ENCODE measurements around the gene FGFR2. TPM values are rescaled to one million over a fixed set of nuclear protein-coding genes. Genes with fewer than 3 reads are reported as not detected.

FGFR2 gene
- polyA plus RNA-seq, 1 donor from 2014 or later = 14.8 TPM

GRCh38 chr10:121566755-121567154 is 31.5 kb downstream of the FGFR2 start:
- no peaks in the 10 kb centered on the region for H3K36me3 ChIP-seq (ENCODE audit: insufficient read depth, low read length)
- no peaks in the 10 kb centered on the region for H3K79me2 ChIP-seq (replicated peaks; ENCODE audit: insufficient read depth, low read length)
- no peaks in the 10 kb centered on the region for H3F3A ChIP-seq (ENCODE audit: insufficient read depth, low read length, poor library complexity, severe bottlenecking)
- no peaks in the 10 kb centered on the region for H3K27me3 ChIP-seq (ENCODE audit: insufficient read depth, low read depth, low read length)
- TF ChIP-seq SMC3 (conservative IDR thresholded peaks at IDR 0.05; ENCODE audit: poor library complexity) (no peak), REST (IDR thresholded peaks at IDR 0.05; ENCODE audit: borderline replicate concordance) (no peak), POLR2AphosphoS5 (IDR thresholded peaks at IDR 0.05) (no peak), MXI1 (conservative IDR thresholded peaks at IDR 0.05; ENCODE audit: poor library complexity, severe bottlenecking) (no peak)
- no peaks in the 10 kb centered on the region for H4K20me1 ChIP-seq (ENCODE audit: insufficient read depth)
- no peak overlapping the region for H3K9ac ChIP-seq (ENCODE audit: low read length)
- H2AFZ ChIP-seq (ENCODE audit: low read depth, low read length) = no peak overlapping the region
- H3K4me2 ChIP-seq (ENCODE audit: low read length) = no peak overlapping the region
- H3K9me3 ChIP-seq (ENCODE audit: low read length) = no peaks in the 10 kb centered on the region
- no peak overlapping the region for H3K4me3 ChIP-seq (ENCODE audit: low read length)
- no peaks in the 10 kb centered on the region for H3K9me2 ChIP-seq (ENCODE audit: insufficient read depth, low read length)
- no peak overlapping the region for H3K27ac ChIP-seq (ENCODE audit: low read length)

GRCh38 chr10:121559326-121560026 is 38.8 kb downstream of the FGFR2 start:
- Histone ChIP-seq H3K27ac (ENCODE audit: low read length) (no peak overlapping the region), H3K9ac (ENCODE audit: low read length) (no peak overlapping the region), H3K36me3 (ENCODE audit: insufficient read depth, low read length) (no peaks in the 10 kb centered on the region), H3K4me3 (ENCODE audit: low read length) (no peak overlapping the region), H3F3A (ENCODE audit: insufficient read depth, low read length, poor library complexity, severe bottlenecking) (no peaks in the 10 kb centered on the region), H4K20me1 (ENCODE audit: insufficient read depth) (no peaks in the 10 kb centered on the region), H2AFZ (ENCODE audit: low read depth, low read length) (no peak overlapping the region), H3K79me2 (replicated peaks; ENCODE audit: insufficient read depth, low read length) (no peaks in the 10 kb centered on the region), H3K9me3 (ENCODE audit: low read length) (no peaks in the 10 kb centered on the region), H3K4me2 (ENCODE audit: low read length) (no peak overlapping the region), H3K27me3 (ENCODE audit: insufficient read depth, low read depth, low read length) (peaks cover 14% of the 10 kb centered on the region), H3K9me2 (ENCODE audit: insufficient read depth, low read length) (no peaks in the 10 kb centered on the region)
- TF ChIP-seq CTCF (IDR thresholded peaks at IDR 0.05; ENCODE audit: poor library complexity, severe bottlenecking) (no peak), EP300 (conservative IDR thresholded peaks at IDR 0.05; ENCODE audit: poor library complexity, severe bottlenecking) (no peak), TAF1 (IDR thresholded peaks at IDR 0.05; ENCODE audit: low read depth) (no peak), SMC3 (conservative IDR thresholded peaks at IDR 0.05; ENCODE audit: poor library complexity) (no peak), EZH2 (IDR thresholded peaks at IDR 0.05; ENCODE audit: borderline replicate concordance, insufficient read depth, low read length, poor library complexity, severe bottlenecking) (no peak)

GRCh38 chr10:121558238-121558637 is 40.0 kb downstream of the FGFR2 start:
- peaks cover 14% of the 10 kb centered on the region for H3K27me3 ChIP-seq (ENCODE audit: insufficient read depth, low read depth, low read length)
- H2AFZ ChIP-seq (ENCODE audit: low read depth, low read length) = no peak overlapping the region

More at GRCh38 chr10:121558238-121558637, 40.0 kb downstream of the FGFR2 start:
- no peaks in the 10 kb centered on the region for H3K36me3 ChIP-seq (ENCODE audit: insufficient read depth, low read length)
- no peaks in the 10 kb centered on the region for H3F3A ChIP-seq (ENCODE audit: insufficient read depth, low read length, poor library complexity, severe bottlenecking)
- no peaks in the 10 kb centered on the region for H4K20me1 ChIP-seq (ENCODE audit: insufficient read depth)
- H3K4me3 ChIP-seq (ENCODE audit: low read length) = no peak overlapping the region
- H3K27ac ChIP-seq (ENCODE audit: low read length) = no peak overlapping the region
- H3K9me2 ChIP-seq (ENCODE audit: insufficient read depth, low read length) = no peaks in the 10 kb centered on the region
- H3K9me3 ChIP-seq (ENCODE audit: low read length) = no peaks in the 10 kb centered on the region
- no peak overlapping the region for H3K4me2 ChIP-seq (ENCODE audit: low read length)
- H3K9ac ChIP-seq (ENCODE audit: low read length) = no peak overlapping the region
- TF ChIP-seq MXI1 (conservative IDR thresholded peaks at IDR 0.05; ENCODE audit: poor library complexity, severe bottlenecking) (no peak), POLR2AphosphoS5 (IDR thresholded peaks at IDR 0.05) (no peak), EZH2 (IDR thresholded peaks at IDR 0.05; ENCODE audit: borderline replicate concordance, insufficient read depth, low read length, poor library complexity, severe bottlenecking) (no peak), TAF1 (IDR thresholded peaks at IDR 0.05; ENCODE audit: low read depth) (no peak), REST (IDR thresholded peaks at IDR 0.05; ENCODE audit: borderline replicate concordance) (no peak), EP300 (conservative IDR thresholded peaks at IDR 0.05; ENCODE audit: poor library complexity, severe bottlenecking) (no peak), SMC3 (conservative IDR thresholded peaks at IDR 0.05; ENCODE audit: poor library complexity) (no peak), CTCF (IDR thresholded peaks at IDR 0.05; ENCODE audit: poor library complexity, severe bottlenecking) (no peak), RAD21 (conservative IDR thresholded peaks at IDR 0.05) (no peak)
- no peaks in the 10 kb centered on the region for H3K79me2 ChIP-seq (replicated peaks; ENCODE audit: insufficient read depth, low read length)
